Measurements from ENCODE around the gene TMCO4.

GRCh38 chr1:19765623-19766022, 34.1 kb downstream of the TMCO4 start:
- TF ChIP-seq CTCF (IDR thresholded peaks at IDR 0.05; ENCODE audit: low read length) (no peak), EZH2 (IDR thresholded peaks at IDR 0.05; ENCODE audit: borderline replicate concordance, low read length) (no peak)
